GM19455 (cell line): ENCODE results near the gene MED20.
"Not testable (repeated sequence)": the region's sequence is repeated elsewhere in the genome, so short reads cannot be mapped to it uniquely, and the experiment has no call there.

Experiments used
- ATAC-seq: cut with Tn5 transposase; IDR thresholded peaks from one replicate; pipeline ENCODE4 v1.9.1; 2021; ENCODE audit not compliant: unreplicated experiment

MED20 gene, protein sequence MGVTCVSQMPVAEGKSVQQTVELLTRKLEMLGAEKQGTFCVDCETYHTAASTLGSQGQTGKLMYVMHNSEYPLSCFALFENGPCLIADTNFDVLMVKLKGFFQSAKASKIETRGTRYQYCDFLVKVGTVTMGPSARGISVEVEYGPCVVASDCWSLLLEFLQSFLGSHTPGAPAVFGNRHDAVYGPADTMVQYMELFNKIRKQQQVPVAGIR

DNA sequence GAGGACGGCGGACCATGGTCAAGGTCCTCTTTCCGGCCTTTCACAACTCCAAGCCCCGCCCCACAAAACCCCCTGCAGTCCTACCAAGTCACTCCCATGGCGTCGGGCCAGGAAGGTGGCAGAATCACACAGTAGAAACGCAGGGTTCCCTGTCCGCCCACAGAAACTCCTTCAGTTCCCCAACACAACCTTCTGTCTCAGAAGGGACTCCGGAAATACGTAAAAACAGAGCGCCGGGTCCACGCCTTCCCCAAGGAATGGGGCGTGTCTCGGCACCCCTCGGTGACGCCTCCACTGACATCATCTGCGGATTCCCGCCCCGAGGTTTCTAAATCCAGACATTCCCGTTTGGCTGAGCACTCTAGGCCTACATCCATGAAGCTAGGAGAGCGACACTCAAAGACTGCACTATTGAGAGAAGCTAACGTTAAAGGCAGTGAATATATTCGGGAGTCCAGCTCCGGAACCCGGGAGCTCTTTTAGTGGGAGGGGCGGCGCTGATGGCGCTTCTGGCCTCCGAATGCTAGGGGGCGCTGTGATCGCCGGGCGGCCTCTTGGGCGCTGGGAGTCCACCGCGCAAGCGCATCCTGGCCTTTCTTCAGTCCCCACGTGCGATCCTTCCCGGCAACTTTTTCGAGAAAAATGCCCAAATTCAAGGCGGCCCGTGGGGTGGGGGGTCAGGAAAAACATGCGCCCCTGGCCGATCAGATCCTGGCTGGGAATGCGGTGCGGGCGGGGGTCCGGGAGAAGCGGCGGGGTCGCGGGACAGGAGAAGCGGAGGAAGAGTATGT lies at the start of gene MED20, which contains the start of gene BYSL:
MED20 (minus strand) TSS at position 219 of the 791 bp plus-strand sequence; CDS start at position 98, 121 bp downstream.
BYSL (plus strand) TSS at position 579 of the 791 bp plus-strand sequence; CDS start at position 643, 64 bp downstream.
- peak; percentile 85 for ATAC-seq

DNA sequence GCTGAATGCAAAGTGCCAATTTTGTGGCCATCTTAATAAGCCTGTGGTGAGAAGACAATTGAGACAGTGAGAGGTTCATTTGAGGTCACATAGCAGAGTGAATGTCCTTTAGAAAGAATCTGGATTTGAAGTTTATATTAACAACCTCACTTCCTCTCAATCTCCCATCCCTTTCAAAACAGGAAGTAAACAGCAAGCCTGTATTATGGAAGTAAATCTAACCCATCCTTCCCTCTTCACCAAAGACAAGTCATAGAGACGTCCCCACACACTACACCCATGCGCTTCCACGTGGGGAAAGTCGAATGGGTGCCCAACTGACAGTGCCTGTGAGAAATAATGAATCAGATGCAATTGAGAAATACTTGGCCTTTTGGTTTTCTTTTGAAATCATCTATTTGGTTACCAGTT lies 49.5 kb upstream of the MED20 start:
- ATAC-seq: no peak

DNA sequence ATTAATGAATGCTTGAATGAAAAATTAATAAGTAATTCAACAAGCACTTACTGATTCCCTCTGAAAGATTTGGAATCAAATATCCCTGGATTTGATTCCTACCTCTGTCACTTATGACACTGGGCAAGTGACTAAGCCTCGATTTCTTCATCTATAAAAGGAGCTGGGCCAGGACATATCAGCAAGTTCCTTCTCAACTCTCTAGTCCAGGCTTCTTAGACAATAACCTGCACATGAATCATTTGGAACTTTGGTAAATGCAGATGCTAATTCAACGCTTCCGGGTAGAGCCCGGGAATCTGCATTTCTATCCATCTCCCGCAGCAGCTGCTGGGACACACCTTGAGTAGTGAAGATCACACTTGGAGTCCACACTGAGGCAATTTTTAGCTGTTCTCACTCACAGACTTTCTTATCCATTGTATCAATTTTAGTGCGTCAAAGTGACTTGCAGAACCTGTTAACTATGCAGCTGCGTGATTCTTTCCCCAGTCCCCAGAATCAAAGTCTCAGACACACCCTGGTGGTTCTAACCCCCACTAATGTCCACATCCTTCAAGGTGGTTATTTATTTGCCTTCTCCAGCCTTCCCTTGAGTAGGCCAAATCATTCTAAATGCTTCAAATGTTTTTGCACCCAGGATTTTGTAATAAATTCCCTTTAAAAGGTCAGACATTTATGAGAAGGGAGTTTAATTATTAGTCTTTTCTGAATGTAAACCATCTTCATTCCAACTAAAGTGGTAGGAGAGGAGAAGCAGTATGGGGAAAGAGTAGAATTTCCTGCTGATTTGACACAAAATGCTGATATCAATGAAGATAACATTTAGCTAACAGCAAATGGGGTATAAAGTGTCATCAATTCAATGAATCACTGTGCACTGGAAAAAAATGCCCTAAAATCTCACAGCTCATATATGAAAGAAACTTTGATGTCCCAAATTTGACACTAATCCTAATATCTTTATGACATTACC lies 46.7 kb upstream of the MED20 start:
- ATAC-seq: no peak

DNA sequence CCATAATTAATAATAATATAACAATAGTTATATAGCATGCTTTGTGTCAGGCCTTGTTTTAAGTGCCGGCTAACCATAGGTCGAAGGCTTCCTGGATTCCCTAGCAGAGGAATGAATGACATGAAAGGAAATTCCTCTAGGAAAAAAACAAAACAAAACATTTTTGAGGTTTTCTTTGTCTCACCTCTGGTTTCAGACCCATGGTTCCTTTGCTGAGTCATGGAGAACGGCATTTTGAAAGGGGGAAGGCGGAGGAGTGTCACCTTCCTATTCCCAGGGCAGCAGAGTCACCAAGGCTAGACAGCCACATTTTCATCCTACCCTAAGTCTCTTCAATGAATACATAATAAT lies 46.0 kb upstream of the MED20 start:
- no peak for ATAC-seq

DNA sequence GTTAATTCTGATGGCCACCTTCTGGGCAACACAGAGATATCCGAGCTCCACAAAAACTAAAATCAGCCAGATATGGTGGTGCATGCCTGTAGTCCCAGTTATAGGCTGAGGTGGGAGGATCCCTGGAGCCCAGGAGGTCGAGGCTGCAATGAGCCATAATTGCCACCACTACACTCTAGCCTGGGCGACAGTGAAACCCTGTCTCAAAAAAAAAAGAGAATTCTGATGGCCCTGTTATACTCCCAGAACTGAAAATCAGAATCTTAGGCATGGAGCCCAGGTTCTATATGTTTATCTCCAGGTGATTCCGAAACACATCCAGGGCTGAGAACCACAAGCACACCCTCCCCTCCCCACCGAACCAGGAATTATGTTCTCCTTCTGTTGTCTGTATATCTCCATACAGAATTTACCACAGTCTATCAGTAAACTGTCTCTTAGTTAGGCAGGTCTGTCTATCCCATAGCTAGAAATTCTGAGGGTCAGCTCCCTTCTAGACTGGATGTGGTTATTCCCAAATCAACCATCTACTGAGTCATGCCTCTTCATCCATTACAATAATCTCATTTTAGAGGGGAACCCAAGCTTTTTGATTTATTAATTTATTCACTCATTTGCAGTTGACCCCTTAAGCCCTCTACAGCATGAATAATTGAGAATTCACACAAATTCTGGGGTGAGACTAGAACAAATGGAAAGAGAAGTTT lies 45.4 kb upstream of the MED20 start:
- no peak for ATAC-seq

DNA sequence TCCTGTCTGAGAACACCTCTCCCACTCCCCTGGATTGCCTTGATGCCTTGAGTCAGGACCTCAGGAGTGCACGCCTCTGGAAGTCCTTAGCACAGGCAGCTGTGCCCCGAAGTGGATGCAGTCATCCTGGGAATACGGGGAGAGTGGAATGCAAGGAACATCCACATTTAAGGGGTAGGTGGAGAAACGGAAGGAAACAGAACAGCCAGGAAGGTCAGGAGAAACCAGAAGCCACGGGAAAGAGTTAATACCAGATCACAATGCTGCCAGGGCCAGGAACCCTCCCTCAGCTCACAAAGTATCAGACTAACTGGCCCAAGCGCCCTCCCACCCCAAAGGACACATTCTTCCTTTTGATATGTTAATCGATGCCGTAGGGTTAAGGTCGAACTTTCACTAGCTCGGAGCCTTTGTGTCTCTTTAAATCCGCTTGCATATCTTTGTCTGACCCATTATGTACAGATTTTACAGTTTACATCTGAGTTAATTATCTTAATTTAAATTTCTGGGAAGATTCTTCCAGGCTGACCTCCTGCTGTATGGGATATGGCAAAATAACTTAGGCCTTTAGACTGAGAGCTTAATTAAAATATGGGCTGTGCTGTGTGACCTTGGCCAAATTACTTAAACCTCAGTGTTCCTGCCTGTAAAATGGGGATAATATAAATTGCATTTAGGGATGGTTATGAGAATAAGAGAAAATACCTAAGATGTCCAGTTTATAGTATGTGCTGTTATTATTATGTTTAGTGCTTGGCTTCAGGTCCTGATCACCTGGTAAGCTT lies 44.7 kb upstream of the MED20 start:
- ATAC-seq: no peak

DNA sequence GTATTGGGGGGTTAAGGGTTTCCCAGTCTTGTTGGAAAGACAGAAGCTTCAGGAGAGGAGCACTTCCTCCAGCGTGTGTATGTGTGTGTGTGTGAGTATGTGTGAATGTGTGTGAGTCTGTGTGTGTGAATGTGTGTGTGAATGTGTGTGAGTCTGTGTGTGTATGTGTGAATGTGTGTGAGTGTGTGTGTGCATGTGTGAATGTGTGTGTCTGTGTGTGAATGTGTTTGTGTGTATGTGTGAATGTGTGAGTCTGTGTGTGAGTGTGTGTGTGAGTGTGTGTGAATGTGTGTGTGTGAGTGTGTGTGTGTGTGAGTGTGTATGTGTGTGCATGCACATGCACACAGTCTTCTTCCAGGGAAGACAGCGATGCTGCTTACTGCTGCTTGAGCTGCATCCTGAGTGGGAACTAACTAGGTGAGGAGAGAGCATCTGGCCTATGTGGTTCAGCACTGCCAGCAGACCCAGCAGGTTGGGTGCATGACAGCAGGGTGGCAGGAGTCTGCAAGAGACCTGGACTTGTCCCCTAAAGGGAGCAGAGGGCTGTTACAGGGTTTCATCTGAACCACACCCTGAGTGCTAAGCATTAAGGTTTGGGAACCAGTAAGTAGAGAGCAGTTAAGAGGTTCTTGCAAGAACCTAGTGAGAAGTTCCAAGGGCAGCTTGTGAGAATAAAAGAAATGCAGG lies 43.4 kb upstream of the MED20 start:
- no peak for ATAC-seq

DNA sequence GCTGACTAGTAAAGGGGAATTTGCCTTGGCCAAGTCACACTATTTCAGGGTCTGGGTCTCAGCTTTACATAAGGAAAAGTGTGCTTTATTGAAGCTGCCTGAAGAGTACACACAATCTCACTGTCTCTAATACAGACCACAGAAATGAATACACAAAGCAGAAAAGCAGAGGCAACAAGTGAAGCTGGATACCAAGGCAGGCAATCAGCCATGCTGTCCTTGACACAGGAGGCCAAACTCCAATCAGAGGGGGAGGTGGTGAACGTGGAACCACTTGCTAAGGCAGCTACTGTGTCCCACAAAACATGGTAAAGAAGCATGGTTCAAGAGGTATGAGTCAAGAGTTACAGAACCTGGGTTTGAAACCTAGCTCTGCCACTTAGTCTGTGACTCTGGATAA lies 42.4 kb upstream of the MED20 start:
- no peak for ATAC-seq

DNA sequence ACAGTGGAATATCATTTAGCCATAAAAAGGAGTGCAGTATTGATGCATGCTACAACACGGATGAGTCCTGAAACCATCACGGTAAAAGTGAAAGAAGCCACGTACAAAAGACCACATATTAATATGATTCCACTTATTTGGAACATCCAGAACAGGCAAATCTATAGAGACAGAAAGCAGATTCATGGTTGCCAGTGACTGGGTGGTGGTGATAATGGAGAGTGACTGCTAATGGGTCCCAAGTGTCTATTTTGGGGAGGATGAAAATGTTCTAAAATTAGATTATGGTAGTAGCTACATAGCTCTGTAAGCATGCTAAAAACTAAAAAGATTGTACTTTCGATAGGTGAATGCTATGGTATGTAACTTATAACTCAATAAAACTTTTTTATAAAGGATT lies 39.1 kb upstream of the MED20 start:
- ATAC-seq: no peak

DNA sequence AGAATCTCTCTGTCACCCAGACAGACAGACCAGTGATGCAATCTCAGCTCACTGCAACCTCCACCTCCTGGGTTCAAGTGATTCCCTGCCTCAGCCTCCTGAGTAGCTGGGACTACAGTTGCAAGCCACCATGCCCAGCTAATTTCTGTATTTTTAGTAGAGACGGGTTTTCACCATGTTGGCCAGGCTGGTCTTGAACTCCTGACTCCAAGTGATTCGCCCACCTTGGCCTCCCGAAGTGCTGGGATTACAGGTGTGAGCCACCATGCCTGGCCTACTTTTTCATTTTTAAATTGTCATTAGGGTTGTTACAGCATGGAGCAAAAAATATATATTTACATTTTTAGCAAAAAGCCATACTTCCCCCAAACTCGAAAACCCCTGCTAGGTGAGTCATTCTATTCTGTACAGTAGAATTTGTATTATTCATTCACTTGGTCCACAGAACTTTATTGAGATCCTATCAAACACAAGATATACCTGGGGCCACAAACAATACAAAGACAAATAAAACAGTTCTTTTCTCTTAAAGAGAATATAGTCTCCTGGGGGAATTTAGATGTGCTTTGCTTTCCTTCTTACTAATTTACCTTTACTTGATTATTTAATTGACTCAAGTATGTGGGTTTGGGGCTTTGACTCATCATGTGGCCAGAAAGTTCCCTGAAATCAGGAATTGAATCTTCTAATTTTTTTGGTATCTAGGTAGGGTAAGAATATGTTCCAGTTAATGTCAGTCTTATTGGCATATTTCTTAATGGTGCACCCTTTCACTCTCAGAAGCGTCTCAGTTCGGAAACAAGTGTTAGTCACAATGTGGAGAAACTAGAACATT lies 37.3 kb upstream of the MED20 start:
- ATAC-seq: no peak

DNA sequence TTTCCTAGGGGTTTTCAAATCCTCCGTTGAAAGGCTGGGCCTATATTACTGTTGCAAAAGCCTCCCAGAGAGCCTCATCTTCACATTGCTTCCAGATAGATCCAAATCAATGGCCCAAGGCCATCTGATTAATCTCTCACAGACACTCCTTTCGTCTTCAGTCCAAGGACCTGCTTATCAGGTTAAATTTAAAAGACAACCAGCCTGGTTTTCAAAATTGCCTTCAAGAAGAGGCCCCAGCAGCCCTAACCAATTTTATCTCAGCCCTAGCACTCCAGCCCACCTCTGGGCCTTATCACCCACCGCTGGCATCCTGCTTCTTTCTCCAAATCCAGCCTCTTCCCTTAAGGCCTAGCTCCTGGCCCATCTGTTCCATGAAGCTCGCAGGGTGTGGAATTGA lies 36.2 kb upstream of the MED20 start:
- ATAC-seq: no peak

DNA sequence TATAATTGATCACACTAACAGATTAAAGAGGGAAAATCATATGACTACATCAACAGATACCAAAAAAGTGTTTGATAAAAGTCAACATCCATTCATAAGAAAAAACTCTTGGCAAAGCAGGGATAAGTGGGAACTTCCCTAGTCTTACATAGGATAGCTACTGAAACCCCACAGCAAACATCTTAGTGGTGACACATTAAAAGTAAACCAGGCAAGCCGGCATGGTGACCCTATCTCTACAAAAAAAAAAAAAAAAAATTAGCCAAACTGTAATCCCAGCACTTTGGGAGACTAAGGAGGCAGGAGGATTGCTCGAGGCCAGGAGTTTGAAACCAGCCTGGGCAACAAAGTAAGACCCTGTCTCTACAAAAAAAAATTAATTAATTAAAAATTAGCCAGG lies 34.5 kb upstream of the MED20 start:
- no peak for ATAC-seq

DNA sequence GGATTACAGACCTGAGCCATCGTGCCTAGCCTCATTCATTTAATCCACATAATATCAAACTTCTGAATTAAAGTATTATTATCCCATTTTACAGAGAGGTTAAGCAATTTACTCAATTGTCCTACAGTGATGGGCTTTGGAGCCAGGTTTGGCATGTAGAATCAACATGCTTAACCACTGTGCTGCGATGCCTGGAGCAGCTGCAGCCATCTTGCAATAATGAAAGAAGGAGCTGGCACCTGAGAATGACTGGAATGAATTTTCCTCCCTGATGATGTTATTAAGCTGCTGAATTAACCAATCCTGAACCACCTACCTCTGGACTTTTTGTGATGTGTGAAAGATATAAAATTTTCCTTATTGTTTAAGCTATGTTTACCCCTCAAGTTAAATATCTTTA lies 33.7 kb upstream of the MED20 start:
- no peak for ATAC-seq

DNA sequence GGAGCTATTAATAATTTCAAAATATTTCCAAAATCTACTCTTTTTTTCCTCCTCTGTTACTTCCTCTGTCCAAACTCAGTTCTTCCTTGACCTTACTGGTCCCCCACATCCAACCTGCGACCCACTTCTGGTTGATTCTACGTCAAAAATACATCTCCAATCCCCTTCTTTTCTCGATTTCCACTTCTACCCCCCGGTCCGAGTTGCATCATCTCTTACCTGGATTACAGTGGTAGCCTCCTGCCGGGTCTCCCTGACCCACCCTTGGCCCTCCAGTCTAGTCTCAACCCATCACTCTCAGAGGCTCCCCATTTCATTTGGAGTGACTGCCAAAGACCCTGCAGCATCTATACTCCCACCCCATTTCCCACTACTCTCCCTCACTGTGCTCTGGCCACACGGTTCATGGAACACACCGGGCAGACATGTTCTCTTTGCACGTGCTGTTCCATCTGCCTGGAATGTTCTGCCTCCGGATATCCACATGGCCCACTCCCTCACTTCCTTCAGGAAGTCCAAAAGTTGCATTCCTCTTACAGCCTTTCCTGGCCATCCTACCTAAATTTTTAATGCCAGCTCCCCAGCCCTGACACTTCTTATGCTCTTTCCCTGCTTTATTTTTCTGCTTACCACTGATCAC lies 26.8 kb upstream of the MED20 start:
- no peak for ATAC-seq

DNA sequence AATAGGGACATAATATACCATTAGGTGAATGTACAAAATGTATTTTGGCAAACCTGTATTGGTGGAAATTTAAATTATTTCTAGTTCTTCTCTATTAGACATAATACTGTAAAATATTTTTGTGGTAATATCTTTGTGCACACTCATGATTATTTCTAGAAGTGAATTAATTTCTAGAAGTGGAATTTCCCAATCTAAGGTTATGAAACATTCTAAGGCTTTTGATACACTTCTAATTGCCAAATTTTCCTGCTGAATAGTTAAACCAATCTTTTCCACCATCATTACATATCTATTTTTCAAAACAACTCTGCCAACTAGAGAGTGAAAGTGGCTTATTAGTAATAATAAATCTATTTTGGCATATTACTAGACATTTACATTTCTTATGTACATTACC lies 22.5 kb upstream of the MED20 start:
- ATAC-seq: no peak

DNA sequence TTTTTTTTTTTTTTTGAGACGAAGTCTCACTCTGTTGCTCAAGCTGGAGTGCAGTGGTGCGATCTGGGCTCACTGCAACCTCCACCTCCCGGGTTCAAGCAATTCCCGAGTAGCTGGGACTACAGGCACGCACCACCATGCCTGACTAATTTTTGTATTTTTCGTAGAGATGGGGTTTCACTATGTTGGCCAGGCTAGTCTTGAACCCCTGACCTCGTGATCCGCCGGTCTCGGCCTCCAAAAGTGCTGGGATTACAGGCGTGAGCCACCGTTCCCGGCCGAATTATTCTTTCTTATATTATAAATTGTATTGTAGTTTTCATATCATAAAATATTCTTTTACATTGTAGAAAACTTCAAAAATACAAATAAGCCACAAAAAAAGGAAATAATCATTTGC lies 21.9 kb upstream of the MED20 start:
- ATAC-seq: not testable (repeated sequence)

DNA sequence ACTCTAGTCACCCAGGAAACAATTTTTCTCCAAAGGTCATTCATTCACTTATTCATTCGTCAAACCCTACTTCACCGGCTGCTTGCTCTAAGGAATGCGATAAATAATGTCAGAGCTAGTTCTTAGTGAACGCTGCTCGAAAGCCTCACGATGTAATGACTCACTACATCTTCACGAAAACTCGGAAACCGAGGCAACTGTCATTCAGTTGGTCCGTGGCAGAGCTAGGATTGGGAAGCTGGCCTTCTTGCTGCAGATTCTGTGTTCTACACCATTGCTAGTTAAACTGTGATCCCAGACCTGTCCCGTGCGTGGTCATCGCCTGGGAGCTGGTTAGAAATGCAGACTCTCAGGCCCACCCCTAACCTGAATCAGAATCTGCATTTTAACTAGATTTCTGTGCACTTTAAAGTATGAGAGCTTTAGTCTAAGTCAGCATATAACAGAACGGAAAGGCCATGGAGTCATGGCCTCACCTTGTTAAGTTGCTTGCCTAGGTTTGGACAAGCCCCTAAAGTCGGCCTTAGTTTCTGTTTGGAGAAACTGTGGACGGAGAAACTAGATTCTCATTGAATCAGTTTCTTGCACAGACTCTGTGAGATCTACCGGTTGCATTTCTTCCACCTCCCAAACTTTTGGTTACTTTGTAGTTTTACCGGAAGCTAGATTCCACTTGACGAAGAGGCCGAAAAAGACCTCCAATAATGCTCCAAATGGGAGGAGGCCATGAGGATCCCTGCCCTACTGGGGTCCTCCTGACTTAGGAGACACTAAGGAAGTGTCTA lies 21.3 kb upstream of the MED20 start:
- ATAC-seq: peak; percentile 10
